ENCODE data around the gene RNF212B.

RNF212B gene

GRCh38 chr14:23296012-23296777 lies 58.5 kb downstream of the RNF212B start:
- no peak for DNase-seq (ENCODE audit: low read depth)

GRCh38 chr14:23297096-23297495 lies 59.4 kb downstream of the RNF212B start:
- no peak for DNase-seq (ENCODE audit: low read depth)

DNA sequence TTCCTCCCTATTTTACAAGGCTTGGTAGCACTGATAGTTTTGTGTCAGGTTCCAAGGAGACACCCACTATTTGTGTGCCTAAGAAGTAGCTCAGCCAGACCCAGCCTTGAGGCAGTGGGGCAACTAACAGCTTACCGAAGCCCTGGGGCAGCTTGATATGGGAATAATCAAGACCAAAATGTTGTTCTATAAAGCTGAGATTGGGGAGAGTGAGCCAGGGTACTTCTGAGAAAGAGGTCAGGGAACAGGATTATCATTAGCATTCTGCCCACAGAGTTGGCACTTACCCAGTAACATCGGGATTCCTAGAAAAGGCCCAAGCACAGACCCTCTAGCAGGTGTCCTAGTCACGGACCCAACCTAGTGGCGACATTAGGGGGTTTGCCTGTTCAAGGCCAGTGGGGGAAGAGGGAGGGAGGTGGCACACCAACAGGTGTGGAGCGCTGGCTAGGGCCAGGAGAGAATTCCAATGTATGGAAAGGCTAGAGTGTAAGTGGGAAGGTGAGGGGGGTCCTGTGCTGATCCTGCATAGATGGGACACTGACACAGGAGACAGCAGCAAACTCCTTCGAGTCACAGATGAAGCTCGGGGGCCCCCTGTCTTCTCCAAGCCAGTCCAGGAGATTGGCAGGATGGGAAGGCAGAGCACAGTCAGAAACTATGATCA lies 60.0 kb downstream of the RNF212B start:
- DNase-seq (ENCODE audit: low read depth): no peak

GRCh38 chr14:23299211-23299957 lies 61.6 kb downstream of the RNF212B start:
- peak; percentile 63 for DNase-seq (ENCODE audit: low read depth)

- no peak for DNase-seq (ENCODE audit: low read depth)
These were observed 62.4 kb downstream of the RNF212B start for GRCh38 chr14:23299986-23300686.

- DNase-seq (ENCODE audit: low read depth): no peak
These were observed 63.0 kb downstream of the RNF212B start for GRCh38 chr14:23300687-23301223.

DNA sequence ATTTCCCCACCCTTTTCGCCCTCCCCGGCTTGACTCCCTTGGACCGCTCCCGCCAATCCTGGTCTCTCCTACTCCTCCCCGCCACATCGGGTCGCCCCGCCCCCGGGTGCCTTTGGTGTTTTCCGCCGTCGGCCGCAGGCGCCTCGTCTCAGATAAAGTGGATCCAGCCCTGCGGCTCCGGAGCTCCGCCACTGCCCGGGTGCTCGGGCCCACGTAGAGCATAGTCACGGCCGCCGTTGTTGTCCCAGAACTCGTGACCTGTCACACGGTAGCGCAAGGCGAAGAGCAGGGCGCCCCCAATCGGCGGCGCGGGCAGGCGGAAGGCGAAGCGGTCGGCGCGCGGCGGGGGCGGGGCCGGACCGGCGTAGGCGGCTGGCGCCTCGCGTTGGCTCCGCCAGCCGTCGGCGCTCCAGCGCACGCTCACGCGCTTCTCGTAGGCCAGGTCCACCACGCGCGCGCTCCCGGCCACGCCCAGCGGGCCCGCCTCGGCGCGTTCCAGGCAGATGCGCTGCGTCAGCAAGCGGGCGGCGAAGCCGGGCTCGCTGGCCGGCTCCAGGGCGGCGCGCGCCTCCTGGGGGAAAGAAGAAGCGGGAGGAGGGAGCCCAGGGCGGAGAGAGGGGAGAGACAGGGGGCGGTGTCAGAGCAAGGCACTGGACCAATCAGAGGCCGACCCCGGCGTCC lies 63.7 kb downstream of the RNF212B start:
- DNase-seq (ENCODE audit: low read depth): peak; percentile 97

DNA sequence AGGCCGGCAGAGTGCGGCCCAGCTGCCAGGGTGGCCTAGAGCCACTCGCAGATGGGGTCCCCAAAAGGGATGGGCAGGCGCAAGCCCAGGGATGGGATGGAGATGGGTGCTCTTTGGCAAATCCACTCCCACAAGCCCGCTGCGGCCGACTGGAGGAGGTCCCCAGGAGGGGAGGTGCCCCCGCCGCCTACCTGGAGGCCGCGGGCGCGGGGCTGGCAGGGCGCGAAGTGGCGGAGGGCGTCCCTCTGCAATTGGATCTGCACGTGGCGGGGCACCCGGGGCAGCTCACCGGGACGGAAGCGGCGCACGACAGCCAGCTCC lies 64.2 kb downstream of the RNF212B start:
- DNase-seq (ENCODE audit: low read depth): no peak

GRCh38 chr14:23302290-23303225 lies 64.8 kb downstream of the RNF212B start, which contains the start of gene PPP1R3E:
TSS of gene PPP1R3E (minus strand) at chr14:23302859. CDS start at chr14:23302576, 283 bp downstream.
- peak; percentile 46 for DNase-seq (ENCODE audit: low read depth)

DNA sequence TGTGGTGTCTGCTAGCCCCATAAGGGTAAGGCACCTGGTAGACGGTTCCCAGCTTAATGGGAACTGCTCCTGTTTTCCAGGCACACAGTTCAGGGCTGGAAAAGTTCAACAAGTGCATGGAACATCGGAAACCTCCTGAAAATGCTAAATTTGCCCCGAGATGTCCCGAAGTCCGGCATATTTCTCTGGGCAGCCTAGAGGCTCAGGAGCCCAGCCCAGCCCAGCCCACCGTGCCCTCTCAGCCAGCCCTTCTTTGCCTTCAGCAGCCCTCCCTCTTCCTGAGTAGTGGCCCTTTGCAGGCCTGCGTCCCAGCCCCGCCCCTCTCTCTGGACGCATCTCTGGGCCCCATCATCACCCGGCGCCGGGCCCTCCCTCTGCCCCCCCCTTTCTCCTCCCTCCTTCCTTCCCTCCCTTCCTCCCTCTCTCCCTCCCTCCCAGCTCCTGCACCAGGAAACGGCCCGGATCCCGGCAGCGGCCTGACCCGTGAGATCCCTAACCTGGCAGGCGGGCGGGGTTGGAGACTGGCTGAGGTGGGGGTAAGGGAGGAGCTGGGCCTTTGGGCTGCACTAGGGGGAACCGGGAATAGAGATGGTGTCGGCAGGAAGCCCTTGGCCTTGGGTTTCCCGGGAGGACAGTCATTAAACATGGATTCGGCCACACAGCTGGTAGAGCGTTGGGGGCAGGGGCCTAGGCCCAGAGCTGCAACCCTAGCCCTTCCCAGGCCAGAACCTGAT lies 68.8 kb downstream of the RNF212B start, which contains the start of gene BCL2L2:
Gene BCL2L2 (plus strand): TSS at position 422 of the 734 bp plus-strand sequence. CDS start 935 bp downstream, outside the sequence.
- peak; percentile 85 for DNase-seq (ENCODE audit: low read depth)

DNA sequence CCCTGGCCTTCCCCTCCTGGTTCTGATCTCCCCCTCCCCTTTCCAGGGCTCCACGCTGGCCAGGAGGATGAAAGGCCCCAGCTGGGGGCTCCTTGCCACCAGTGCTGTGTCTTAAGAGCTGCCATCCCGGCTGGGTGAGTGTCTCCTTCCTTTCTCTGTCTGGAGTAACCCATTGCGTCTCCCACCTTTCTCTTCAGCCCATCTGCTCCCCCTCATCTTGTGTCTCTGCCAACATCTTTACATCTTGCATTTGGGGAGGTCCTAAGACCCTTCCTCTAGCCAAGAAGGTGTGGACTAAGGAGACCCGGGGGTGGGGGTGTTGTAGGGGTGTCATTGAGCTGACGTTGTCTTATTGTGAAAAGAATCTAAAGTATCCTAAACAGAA lies 69.4 kb downstream of the RNF212B start:
- DNase-seq (ENCODE audit: low read depth): no peak

DNA sequence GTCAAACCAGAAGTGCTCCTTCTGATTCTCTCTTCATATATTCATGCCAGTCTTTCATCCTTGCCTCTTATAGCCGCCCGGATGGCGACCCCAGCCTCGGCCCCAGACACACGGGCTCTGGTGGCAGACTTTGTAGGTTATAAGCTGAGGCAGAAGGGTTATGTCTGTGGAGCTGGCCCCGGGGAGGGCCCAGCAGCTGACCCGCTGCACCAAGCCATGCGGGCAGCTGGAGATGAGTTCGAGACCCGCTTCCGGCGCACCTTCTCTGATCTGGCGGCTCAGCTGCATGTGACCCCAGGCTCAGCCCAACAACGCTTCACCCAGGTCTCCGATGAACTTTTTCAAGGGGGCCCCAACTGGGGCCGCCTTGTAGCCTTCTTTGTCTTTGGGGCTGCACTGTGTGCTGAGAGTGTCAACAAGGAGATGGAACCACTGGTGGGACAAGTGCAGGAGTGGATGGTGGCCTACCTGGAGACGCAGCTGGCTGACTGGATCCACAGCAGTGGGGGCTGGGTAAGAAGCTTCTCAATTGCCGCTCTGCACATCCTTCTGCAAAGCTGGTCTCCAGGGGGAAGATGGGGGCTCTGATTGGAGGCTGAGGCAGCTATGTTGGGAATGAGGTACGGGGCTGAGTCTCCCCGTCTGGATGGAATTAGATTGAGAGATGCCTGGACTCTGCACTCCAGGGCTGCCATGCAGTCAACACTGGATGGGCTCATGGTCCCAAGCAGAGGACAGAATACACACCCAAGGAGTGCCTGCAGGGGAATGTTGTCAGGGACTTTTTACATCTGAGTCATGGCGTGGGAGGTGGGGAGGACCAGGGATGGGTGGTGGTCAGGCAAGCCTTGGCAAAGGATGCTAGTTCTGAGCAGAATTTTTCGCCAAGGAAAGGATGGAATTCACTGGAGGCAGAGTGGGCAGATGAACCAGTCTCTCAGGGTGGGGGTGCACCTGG lies 70.2 kb downstream of the RNF212B start:
- no peak for DNase-seq (ENCODE audit: low read depth)

GRCh38 chr14:23308721-23309445 lies 71.1 kb downstream of the RNF212B start:
- DNase-seq (ENCODE audit: low read depth): no peak

- DNase-seq (ENCODE audit: low read depth): no peak
These were observed 72.8 kb downstream of the RNF212B start for GRCh38 chr14:23310546-23310945.

DNA sequence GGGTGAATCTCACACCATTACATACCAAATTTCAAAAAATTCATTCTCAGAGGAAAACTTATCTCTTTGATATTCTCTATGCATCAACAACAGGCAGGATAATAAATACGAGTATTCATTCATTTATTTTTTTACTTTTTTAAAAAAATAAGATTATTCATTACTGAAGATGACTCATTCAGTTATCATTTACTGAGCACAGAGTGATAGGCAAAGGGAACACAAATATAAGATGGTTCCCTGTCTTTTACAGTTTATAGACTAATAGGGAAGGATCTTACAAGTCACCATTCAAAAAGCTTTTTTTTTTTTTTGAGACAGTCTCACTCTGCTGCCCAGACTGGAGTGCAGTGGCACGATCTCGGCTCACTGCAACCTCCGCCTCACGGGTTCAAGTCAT lies 78.6 kb downstream of the RNF212B start:
- no peak for DNase-seq (ENCODE audit: low read depth)

DNA sequence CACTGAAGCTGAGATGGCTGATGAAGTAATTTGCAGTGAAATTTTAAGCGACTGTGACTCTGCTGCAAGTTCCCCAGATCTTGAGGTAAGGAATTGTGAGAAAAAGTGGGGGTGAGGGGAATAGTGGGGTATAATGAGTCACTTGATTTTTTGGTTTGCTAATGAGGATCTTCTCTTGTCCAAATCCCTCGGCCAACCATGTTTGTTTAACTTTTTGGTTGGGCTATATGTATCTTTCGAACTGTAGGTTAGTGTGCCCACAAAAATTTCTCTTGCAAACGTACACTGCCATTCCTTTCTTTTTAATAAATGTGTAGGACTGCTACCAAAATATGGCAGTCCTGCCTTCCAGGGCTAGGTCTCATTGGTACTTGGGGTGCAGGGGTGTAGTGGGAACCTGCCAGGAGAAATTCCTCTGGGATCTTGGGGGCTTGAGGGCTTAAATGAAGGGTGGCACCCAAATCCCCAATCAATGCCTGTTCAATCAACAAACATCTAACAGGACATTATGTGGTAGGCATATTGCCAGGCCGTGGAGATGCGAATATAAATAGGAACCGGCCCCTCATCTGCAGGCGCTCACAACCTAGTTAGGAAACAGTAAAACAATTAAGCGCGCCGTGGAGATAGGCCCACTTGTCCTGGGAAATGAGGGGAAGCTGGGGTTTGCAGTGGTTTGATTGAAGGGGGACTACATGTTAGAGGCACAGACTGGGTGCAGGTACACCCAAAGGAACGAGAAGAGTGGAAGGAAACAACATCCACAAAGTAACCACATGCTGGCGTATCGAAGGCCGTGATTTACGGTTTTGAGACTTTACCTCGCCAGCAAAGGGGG lies 82.2 kb downstream of the RNF212B start:
- DNase-seq (ENCODE audit: low read depth): no peak
